SJSA1 (cell line): Measurements from ENCODE around the gene MAPK6. TPM values are rescaled to one million over a fixed set of nuclear protein-coding genes. Genes with fewer than 3 reads are reported as not detected.
"Not testable (repeated sequence)": the region's sequence is repeated elsewhere in the genome, so short reads cannot be mapped to it uniquely, and the experiment has no call there.

Experiments
- DNase-seq, 2 experiments: peaks; one replicate each; pipeline ENCODE4 v3.0.0-alpha.2; 2015 to 2020; ENCODE audit warnings: low spot score in 2 of 2, low read depth in 1 of 2
- H3K27ac ChIP-seq: fragments of 250-450 bp; sonication (Bioruptor Pico); 2 replicates; pipeline ENCODE4 v1.5.1; 2020; ENCODE audit warnings: mild to moderate bottlenecking, moderate library complexity
- H3K27me3 ChIP-seq: fragments of 250-450 bp; sonication (Bioruptor Pico); replicated peaks from 2 replicates; pipeline ENCODE4 v1.5.1; 2020; ENCODE audit warnings: mild to moderate bottlenecking, moderate library complexity
- H3K36me3 ChIP-seq: fragments of 250-450 bp; sonication (Bioruptor Pico); 2 replicates; pipeline ENCODE4 v1.5.1; 2020; ENCODE audit warnings: mild to moderate bottlenecking
- H3K4me1 ChIP-seq: fragments of 250-450 bp; sonication (Bioruptor Pico); replicated peaks from 2 replicates; pipeline ENCODE4 v1.6.1; 2021; ENCODE audit warnings: mild to moderate bottlenecking
- H3K4me3 ChIP-seq: fragments of 250-450 bp; sonication (Bioruptor Pico); 2 replicates; pipeline ENCODE4 v1.5.1; 2020; ENCODE audit warnings: mild to moderate bottlenecking
- H3K9me3 ChIP-seq: fragments of 250-450 bp; sonication (Bioruptor Pico); replicated peaks from 2 replicates; pipeline ENCODE4 v1.5.1; 2020; ENCODE audit warnings: mild to moderate bottlenecking
- total RNA-seq: library from RNA; depleted of rRNA; stranded (reverse); fragments of >200 nt; shearing (Covaris generic); gene quantifications from 2 replicates; pipeline ENCODE4 v1.2.3, GENCODE V29; 2014; rRNA removed

MAPK6 gene
- total RNA-seq: 26.0 and 56.9 TPM in 2 replicates

DNA sequence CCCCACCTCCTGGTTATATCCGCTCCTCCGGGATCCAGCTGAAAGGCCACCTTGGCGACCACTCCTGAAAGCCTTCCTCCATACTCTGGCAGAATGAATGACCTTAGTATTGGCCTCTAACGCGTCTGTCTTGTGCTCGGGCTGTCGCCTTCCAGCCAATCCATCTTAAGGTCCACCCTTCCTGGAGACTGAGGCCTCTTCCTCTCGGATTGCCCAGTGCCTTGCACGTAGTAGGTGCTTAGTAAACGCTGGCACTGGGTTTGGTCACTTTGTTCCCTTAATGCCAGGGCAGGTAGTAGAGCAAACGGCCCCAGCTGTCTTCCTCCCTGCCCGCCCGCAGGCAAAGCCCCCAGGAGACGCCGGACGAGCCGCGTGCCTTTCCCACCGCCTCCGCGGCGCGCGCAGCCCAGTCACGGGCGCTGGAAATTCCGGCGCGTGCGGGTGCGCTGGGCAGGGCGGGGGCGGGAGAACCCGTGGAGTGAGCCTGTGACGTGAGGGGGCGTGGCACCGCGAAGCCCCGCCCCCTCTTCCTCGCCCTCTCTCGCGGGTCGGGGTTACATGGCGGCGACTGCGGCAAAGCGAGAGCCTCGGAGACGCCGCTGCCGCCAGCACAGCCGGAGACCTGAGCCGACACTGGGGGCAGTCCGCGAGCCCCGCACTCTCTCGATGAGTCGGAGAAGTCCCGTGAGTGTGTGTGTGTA lies at the start of gene MAPK6:
Gene MAPK6 (plus strand): TSS at position 527 of the 701 bp plus-strand sequence. CDS start 27,242 bp downstream, outside the sequence.
- Histone ChIP-seq H3K9me3 (no peaks in the 10 kb centered on the region), H3K27me3 (no peaks in the 10 kb centered on the region), H3K36me3 (peaks cover 9% of the 10 kb centered on the region), H3K4me3 (peak within 1 kb of the TSS; percentile 85), H3K4me1 (peaks cover 23% of the 10 kb centered on the region), H3K27ac (peak within 1 kb of the TSS; percentile 93)
- DNase-seq: peak; percentile 92 to 99

DNA sequence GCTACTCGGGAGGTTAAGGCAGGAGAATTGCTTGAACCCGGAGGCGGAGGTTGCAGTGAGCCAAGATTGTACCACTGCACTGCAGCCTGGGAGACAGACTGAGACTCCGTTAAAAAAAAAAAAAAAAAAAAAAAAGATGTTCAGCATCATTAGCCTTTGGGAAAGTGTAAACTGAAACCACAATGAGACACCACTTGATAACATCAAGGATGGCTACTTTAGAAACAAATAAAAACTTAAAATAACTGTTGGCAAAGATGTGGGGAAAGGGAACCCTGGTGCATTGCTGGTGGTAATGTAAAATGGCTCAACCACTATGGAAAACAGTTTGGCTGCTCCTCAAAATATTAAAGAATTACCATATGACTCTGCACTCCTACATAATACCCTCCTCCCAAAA lies 49.3 kb upstream of the MAPK6 start:
- peaks cover 36% of the 10 kb centered on the region for H3K36me3 ChIP-seq
- H3K27ac ChIP-seq: no peak overlapping the region
- 0 out of 2 replicates have a peak, but pooled peaks cover 3% of the 10 kb centered on the region for H3K9me3 ChIP-seq
- no peak for DNase-seq
- H3K4me3 ChIP-seq: 0 out of 2 replicates have a peak overlapping the region, but pooled peaks have one; percentile 79
- peaks cover 12% of the 10 kb centered on the region for H3K4me1 ChIP-seq
- H3K27me3 ChIP-seq: no peaks in the 10 kb centered on the region

DNA sequence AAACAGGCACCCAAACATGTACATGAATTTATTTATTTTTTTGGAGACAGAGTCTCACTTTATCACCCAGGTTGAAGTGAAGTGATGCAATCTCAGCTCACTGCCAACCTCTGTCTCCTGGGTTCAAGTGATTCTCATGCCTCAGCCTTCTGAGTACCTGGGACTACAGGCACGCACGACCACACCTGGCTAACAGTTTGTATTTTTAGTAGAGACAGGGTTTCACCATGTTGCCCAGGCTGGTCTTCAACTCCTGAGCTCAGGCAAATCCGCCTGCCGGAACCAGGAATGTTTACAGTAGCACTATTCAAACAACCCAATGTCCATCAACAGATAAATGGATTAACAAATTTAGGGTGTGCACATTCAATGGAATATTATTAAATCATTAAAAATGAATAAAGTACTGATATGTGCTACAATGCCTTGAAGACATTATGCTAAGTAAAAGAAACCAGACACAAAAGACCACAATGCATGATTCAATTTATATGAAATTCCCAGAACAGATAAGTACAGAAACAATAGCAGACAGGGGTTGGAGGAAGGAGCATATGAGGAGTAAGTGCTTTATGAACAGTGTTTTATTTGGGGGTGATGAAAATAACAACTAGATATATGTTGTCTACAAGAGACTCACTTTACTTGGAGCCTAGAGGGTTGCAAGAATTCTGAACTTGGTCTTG lies 48.7 kb upstream of the MAPK6 start:
- DNase-seq: no peak
- Histone ChIP-seq H3K27me3 (no peaks in the 10 kb centered on the region), H3K9me3 (0 out of 2 replicates have a peak, but pooled peaks cover 3% of the 10 kb centered on the region), H3K4me1 (peaks cover 12% of the 10 kb centered on the region), H3K27ac (no peak overlapping the region), H3K4me3 (peak overlapping the region; percentile 79), H3K36me3 (peaks cover 30% of the 10 kb centered on the region)

DNA sequence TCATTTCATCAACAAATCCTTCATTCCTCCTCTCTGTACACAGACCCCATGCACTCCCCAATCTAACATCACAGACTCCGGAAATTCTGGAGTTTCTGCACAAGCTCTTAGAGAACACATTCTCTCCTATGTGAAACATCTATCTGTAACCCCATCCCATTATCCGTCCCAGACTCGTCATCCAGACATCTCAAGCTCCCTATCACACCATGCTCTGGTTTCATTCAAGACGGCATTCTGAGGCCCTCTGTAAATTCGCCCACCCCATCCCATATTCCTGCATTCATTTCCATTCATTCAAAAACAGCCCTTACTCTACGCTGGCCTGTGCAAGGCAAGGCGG lies 48.0 kb upstream of the MAPK6 start:
- peaks cover 23% of the 10 kb centered on the region for H3K36me3 ChIP-seq
- H3K4me3 ChIP-seq: peak overlapping the region; percentile 79
- DNase-seq: no peak

GRCh38 chr15:51971375-51972133 lies 47.5 kb upstream of the MAPK6 start, which contains the start of gene LEO1:
Gene LEO1, minus strand, starts transcription at chr15:51971778. Its CDS starts 33 bp downstream, at chr15:51971745.
- H3K27me3 ChIP-seq: no peaks in the 10 kb centered on the region
- H3K27ac ChIP-seq: peak within 1 kb of the TSS; percentile 60
- H3K4me3 ChIP-seq: peak within 1 kb of the TSS; percentile 79
- peaks cover 18% of the 10 kb centered on the region for H3K36me3 ChIP-seq
- DNase-seq: peak; percentile 94 to 95
- H3K4me1 ChIP-seq: peaks cover 12% of the 10 kb centered on the region
- H3K9me3 ChIP-seq: 0 out of 2 replicates have a peak, but pooled peaks cover 3% of the 10 kb centered on the region

More for the DNA sequence above, 48.0 kb upstream of the MAPK6 start:
- Histone ChIP-seq H3K27me3 (no peaks in the 10 kb centered on the region), H3K4me1 (peaks cover 12% of the 10 kb centered on the region), H3K27ac (peak overlapping the region; percentile 60), H3K9me3 (0 out of 2 replicates have a peak, but pooled peaks cover 3% of the 10 kb centered on the region)

- Histone ChIP-seq H3K27ac (no peak overlapping the region), H3K9me3 (0 out of 2 replicates have a peak, but pooled peaks cover 3% of the 10 kb centered on the region), H3K4me1 (peaks cover 12% of the 10 kb centered on the region), H3K36me3 (peaks cover 10% of the 10 kb centered on the region; the same call in 1 of the 2 replicates), H3K27me3 (no peaks in the 10 kb centered on the region), H3K4me3 (no peak overlapping the region)
- DNase-seq: no peak
Observed at GRCh38 chr15:51973220-51973619, 45.8 kb upstream of the MAPK6 start.

GRCh38 chr15:51973775-51974174 lies 45.2 kb upstream of the MAPK6 start:
- H3K36me3 ChIP-seq: peaks cover 10% of the 10 kb centered on the region; the same call in 1 of the 2 replicates

GRCh38 chr15:51982013-51982769 lies 36.8 kb upstream of the MAPK6 start:
- H3K27me3 ChIP-seq: no peaks in the 10 kb centered on the region
- peak; percentile 64 to 72 for DNase-seq
- peak overlapping the region; percentile 4 for H3K4me3 ChIP-seq
- peaks cover 11% of the 10 kb centered on the region for H3K4me1 ChIP-seq
- H3K36me3 ChIP-seq: no peaks in the 10 kb centered on the region
- H3K27ac ChIP-seq: peak overlapping the region; percentile 83
- no peaks in the 10 kb centered on the region for H3K9me3 ChIP-seq

More at GRCh38 chr15:51973775-51974174, 45.2 kb upstream of the MAPK6 start:
- Histone ChIP-seq H3K9me3 (0 out of 2 replicates have a peak, but pooled peaks cover 3% of the 10 kb centered on the region), H3K27me3 (no peaks in the 10 kb centered on the region), H3K4me3 (no peak overlapping the region), H3K4me1 (peaks cover 12% of the 10 kb centered on the region), H3K27ac (no peak overlapping the region)
- DNase-seq: no peak

- no peaks in the 10 kb centered on the region for H3K9me3 ChIP-seq
- H3K36me3 ChIP-seq: no peaks in the 10 kb centered on the region
- no peak overlapping the region for H3K4me3 ChIP-seq
- H3K4me1 ChIP-seq: peaks cover 11% of the 10 kb centered on the region
- no peaks in the 10 kb centered on the region for H3K27me3 ChIP-seq
- no peak overlapping the region for H3K27ac ChIP-seq
- DNase-seq: no peak
Observed at GRCh38 chr15:51982770-51983103, 36.3 kb upstream of the MAPK6 start.

GRCh38 chr15:51991141-51991540 lies 27.9 kb upstream of the MAPK6 start:
- Histone ChIP-seq H3K27me3 (no peaks in the 10 kb centered on the region), H3K4me3 (no peak overlapping the region), H3K9me3 (no peaks in the 10 kb centered on the region), H3K27ac (no peak overlapping the region), H3K4me1 (peaks cover 16% of the 10 kb centered on the region), H3K36me3 (no peaks in the 10 kb centered on the region)
- no peak for DNase-seq

DNA sequence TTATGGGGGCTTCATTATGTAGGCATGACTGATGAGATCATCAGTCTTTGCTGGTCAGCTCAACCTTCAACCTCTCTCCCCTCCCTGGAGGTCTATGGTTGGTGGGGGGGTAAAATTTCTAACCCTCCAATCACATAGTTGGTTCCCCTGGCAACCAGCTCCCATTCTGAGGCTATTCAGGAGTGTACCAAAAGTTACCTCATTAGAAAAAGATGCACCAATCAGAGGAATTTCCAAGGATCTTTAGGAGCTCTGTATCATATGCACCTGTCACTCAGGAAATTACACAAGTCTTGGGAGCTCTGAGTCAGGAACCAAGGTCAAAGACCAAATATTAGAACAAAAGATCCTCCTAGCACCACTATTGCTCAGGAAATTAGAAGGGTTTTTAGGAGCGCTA lies 26.1 kb upstream of the MAPK6 start:
- H3K9me3 ChIP-seq: no peaks in the 10 kb centered on the region
- H3K27me3 ChIP-seq: no peaks in the 10 kb centered on the region
- no peak overlapping the region for H3K27ac ChIP-seq
- no peaks in the 10 kb centered on the region for H3K36me3 ChIP-seq
- H3K4me3 ChIP-seq: no peak overlapping the region
- no peak for DNase-seq
- H3K4me1 ChIP-seq: peaks cover 16% of the 10 kb centered on the region

DNA sequence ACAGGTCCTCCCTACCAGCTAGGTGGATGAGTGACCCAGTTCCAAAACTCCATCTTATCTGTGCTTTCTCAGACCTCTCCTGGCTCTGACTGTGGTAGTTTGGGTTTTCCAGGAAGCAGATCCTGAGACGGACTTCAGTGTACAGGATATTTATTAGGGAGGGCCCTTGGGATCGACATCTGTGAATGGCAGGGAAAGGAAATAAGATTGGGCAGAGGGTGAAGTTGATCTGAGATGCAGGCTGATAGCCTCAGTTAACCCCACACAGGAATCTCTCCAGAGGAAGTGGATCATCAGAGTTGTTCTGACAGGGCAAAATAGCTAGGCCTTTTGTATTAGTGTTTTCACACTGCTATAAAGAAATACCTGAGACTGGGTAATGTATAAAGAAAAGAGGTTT lies 16.7 kb upstream of the MAPK6 start:
- Histone ChIP-seq H3K9me3 (no peaks in the 10 kb centered on the region), H3K27me3 (no peaks in the 10 kb centered on the region), H3K4me1 (peaks cover 16% of the 10 kb centered on the region), H3K4me3 (no peak overlapping the region), H3K36me3 (no peaks in the 10 kb centered on the region), H3K27ac (no peak overlapping the region)
- DNase-seq: no peak

GRCh38 chr15:52003089-52003488 lies 15.9 kb upstream of the MAPK6 start:
- H3K36me3 ChIP-seq, H3K4me3 ChIP-seq, H3K9me3 ChIP-seq, H3K27me3 ChIP-seq, H3K27ac ChIP-seq, DNase-seq: not testable (repeated sequence)
- peaks cover 16% of the 10 kb centered on the region for H3K4me1 ChIP-seq
